AML-193 (cell line): ENCODE measurements around the gene FBXL2.

Source experiments
- DNase-seq, 2 experiments: peaks; one replicate each; lab custom pipeline; 2025; lab: John Stamatoyannopoulos, UW

FBXL2 gene, protein sequence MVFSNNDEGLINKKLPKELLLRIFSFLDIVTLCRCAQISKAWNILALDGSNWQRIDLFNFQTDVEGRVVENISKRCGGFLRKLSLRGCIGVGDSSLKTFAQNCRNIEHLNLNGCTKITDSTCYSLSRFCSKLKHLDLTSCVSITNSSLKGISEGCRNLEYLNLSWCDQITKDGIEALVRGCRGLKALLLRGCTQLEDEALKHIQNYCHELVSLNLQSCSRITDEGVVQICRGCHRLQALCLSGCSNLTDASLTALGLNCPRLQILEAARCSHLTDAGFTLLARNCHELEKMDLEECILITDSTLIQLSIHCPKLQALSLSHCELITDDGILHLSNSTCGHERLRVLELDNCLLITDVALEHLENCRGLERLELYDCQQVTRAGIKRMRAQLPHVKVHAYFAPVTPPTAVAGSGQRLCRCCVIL

DNA sequence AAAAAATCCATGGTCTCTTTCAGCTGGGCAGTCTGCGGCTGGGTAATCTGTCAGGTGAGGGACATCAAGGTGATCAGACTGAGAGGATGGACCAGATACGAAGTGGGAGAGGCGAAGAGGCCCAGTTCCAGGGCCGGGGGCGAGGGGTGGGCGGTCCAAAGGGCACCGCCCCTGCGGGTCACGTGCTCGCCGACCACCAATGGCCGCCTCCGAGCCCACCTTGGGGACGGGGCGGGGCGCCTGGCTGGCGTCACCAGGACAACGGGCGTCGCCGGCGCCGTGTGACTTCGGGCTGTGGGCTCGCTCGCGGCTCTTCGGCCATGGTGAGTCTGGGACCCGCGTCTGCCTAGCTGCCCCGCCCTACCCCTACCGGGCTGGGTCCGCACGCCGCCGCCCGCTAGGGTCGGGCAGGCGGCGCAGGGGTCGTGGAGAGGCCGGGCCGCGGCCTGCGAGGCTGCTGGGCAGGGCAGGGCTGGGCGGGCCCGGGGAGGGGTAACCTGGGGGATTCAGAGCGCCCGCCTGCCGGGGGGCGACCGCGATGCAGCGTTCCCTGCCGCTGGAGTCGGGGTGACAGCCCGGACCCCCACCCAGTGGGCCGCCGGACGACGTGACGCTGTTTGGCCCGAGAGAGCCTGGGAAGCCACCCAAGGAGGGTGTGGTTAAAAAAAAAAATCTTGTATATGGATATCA, at the start of gene FBXL2:
TSS of gene FBXL2 (plus strand) at position 250 of the 690 bp plus-strand sequence. CDS start at position 321, 71 bp downstream.
- DNase-seq: no peak

DNA sequence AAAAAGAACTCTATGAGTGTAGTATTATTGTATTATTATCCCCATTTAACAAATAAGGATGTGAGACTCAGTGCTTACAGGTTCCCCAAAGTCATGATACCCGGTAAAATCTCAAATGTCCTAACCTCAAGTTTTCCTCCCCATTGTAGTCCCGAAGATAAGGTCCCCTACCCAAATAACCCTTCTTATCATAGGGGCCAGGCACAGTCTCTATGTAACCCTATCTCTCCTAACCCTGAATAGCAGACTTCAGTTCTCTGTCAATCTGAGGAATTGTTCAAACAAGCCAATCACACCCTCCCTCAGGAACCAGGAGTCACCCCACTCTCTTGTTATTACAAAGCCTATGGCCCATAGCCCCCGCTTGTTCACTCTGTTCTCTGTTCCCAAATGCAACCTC, 48.2 kb upstream of the FBXL2 start:
- no peak for DNase-seq

DNA sequence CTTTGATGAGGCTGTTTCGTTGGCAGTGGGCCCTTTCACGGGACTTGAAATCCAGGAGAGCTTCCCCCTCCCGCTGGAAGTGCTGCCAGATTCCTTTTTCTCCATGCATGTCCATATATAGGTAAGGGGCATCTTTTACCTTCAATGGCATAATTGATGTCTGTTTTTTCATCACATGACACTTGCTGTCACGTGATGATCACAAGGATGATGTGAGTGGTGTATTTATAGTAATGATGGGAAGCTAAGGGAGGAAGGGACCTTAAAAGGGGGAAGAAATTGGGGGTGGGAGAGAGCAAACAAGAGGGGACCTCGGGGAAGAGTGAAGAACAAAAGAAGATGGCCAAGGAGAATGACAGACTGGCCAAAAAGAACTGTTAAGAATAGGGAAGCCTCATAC, 47.3 kb upstream of the FBXL2 start:
- no peak for DNase-seq

- no peak for DNase-seq
These were observed 45.3 kb upstream of the FBXL2 start for GRCh38 chr3:33231756-33232465.

DNA sequence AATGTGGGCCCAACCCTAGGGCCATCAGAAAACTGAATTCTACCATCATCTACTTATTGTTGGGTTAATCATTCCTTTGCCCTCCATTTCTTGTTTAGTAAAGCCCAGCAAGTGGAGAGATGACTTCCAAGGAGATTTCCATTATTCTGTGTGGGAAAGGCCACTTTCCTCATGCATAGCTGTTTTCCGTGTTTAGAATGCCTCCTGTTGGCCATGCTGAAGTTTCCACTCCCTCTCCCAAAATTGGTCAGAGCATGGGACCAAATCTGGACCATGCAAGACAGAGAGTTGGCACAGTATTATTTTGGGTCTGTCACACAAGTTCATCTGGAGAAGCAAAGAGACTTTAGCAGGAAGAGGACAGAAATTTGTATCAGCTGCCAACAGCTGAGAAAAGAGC, 43.4 kb upstream of the FBXL2 start:
- DNase-seq: no peak

- DNase-seq: no peak
These were observed 41.2 kb upstream of the FBXL2 start for GRCh38 chr3:33236005-33236404.

- no peak for DNase-seq
These were observed 39.8 kb upstream of the FBXL2 start for GRCh38 chr3:33237439-33237838.

- no peak for DNase-seq
These were observed 38.3 kb upstream of the FBXL2 start for GRCh38 chr3:33238923-33239322.

- no peak for DNase-seq
These were observed 37.0 kb upstream of the FBXL2 start for GRCh38 chr3:33240261-33240660.

- no peak for DNase-seq
These were observed 30.5 kb upstream of the FBXL2 start for GRCh38 chr3:33246786-33247185.

DNA sequence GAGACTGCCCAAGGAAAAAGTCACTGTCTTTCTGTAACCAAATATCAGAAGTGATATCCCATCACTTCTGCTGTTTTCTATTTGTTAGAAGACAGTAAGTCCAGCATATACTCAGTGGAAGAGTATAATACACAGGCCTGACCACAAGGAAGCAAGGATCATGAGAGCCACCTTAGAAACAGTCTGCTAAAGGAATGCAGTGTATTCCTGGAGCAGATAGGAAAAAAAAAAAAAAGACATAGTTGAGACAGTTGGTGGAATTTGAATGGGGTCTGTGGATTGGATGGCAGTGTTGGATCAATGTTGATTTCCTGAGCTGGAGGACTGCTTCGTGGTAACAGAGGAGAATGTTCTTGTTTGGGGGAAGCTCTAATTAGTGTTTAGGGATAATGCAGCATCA, 26.5 kb upstream of the FBXL2 start:
- DNase-seq: no peak

DNA sequence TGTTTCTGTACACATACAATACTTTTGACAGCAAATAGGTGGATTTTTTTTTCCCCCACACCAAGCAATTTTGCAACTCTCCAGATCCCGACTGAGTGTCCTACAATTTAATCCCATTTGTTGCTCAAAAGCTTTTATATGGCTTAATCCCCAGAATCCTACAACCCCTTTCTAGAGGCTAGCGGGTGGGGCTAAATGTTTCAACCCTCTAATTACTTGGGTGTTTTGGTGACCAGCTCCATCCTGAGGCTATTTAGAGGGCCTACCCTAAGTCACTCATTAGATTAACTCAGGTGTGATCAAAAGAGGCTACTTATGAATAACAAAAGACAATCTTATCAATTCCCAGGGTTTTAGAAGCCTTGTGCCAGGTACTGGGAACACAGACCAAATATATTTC, 21.0 kb upstream of the FBXL2 start:
- DNase-seq: no peak

GRCh38 chr3:33260104-33260503, 17.1 kb upstream of the FBXL2 start:
- DNase-seq: no peak

DNA sequence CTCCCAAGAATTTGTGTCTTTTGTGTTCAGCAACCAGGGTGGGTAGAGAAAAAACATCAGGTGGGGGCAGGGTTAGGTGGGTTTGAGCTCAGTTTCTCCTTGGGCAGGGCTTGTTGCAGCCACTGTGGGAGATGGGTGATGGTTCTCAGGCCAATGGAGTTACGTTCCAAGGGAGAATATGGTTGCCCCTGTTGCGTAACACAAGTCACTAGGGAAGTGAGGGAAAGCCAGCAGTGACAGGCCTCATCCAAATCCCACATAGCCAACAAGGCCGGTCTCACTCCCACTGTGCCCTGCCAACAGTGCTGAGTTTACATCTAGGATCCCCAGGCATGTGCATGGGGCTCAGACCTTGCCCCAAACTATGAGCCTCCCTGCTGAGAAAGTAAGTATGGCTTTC, 7.9 kb upstream of the FBXL2 start:
- no peak for DNase-seq

DNA sequence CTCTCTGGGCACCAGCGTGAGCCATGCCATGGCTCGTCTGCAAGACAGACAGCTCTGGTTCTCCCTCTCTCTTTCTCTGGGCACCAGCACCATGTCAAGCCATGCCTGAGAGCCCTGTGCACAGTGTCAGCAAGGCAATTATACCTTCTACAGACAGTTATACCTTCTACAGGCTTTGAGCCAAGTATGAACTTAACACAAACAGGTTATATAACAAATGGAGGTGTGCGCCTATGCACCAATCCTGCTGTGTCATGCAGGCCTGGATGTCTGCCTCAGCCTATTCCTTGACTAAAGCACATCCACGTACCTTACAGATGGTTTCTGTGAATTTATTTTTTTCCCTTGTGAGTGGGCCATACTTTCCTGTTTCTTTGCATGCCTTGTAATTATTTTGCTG, 5.9 kb upstream of the FBXL2 start:
- no peak for DNase-seq

- no peak for DNase-seq
These were observed 3.6 kb upstream of the FBXL2 start for GRCh38 chr3:33273628-33274027.

DNA sequence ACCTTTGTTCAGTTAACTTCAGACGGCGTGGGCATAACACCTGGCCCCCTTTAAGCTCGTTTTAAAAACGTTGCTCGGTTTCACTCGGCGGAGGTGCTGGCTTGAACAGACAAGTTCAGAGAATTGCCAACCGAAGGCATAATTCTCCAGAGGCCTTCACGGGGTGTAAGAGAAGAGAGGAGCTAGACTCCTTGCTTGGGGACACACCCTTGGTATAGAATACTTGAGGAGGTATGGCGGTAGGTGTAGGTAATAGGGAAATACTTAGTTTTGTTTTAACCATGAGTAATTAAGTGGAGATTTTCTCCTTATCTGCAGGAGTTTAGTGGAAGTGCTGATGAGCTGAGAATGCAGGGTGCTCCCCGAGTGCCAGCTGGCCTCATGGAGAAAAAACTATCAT, 921 bp downstream of the FBXL2 start:
- no peak for DNase-seq

DNA sequence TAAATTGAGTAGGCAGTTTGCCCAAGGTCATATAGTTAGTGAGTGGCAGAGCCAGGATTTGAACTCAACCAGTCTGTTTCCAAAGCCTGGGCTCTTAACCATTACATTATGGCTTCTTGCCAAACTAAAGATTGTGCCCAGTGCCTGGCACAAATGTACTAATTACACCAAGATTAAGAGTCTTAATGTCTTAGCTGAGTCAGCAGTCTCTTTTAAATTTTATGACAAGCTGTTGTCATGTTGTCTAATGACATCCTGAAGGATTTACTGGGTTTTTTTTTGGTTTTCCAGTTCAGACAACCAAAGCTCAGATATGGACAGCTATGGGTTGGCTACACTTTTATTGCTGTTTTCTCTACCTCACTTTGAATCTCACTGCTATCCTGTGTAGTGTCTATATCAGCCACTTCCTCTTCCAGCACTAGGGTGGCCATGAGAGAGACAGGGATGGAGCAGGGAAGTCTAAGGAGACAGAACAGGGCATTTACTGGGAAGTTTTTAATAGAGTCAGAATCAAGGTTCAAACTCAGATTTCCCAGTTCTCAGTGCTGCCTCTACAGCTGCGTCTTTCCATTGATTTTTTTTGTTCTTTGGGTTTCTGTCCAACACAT, 10.5 kb downstream of the FBXL2 start:
- no peak for DNase-seq

DNA sequence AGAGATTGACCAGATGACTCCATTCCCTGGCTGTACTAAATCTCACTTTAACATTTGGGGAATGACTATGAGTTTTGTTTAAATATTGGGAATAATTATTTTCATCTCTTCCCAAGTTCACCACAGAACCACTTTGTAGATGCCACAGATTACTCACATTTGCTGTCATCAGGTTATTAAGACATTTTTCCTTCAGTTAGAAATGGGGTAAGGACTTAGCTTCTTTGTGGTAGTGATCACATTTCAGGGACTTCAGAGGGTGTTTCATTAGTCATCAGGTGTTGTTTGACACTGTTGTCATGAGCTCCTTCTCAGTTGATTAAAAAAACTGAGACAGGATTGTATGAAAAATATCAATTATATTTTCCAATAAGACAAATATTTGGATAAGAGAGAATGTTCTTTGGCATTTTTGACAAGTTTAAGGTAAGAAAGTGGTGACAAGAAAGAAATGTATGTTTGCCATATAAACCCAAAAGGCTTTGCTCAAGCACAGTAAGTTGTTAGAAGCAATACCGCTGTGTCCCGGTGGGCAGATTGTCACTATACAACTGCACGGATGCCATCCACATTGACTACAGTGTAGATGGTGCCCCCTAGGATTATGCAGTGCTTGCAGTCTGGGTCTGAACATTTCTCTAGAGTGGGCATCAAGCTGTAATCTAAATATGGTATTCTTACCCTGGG, 22.3 kb downstream of the FBXL2 start:
- DNase-seq: no peak

DNA sequence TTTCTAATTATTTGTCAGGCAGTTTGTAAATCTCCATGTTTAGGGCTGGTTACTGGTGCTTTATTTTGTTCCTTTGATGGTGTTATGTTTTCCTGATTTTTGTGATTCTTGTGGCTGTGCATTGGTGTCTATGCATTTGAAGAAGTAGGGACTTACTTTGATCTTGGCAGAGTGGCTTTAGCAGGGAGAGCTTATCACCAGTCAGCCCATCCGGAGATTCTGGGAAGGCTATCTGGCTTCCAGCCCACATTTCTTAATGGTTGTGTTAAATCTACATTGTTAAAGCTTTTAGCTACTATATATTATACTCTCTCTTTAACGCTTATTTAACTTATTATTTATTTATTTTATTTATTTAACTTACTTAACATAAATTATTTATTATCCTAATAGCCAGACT, 35.1 kb downstream of the FBXL2 start:
- no peak for DNase-seq

DNA sequence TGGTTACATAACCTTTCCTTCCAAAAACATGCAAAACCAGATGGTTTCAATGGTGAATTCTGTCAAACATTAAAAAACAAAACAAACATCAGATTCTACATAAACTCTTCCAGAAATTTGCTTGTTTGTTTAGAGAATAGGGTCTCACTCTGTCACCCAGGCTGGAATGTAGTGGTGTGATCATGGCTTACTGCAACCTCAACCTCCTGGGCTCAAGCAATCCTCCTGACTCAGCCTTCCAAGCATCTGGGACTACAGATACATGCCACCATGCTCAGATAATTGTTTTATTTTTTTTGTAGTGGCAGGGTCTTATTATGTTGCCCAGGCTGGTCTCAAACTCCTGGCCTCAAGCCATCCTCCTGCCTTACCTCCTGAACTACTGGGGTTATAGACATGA, 36.1 kb downstream of the FBXL2 start:
- DNase-seq: no peak

DNA sequence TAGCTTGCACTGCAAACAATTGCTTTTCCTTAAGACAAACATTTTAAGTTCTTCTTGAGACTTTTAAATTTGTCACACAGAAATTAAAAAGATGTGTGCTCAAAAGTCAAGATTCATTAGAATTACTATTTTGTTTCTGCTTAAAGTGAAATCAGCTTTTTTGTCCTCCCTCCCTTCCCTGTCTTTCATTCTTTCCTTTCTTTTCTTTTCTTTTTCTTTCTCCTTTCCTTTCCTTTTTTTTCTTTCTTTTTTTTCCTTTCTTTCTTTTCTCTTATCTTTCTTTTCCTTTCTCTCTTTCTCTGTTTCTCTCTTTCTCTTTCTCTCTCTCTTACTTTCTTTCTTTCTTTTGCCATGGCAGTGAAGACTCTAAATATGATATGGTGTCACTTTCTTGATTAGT, 37.8 kb downstream of the FBXL2 start:
- DNase-seq: no peak
